Measurements from ENCODE around the gene ANKRD12.

- TF ChIP-seq POLR2AphosphoS5 (IDR thresholded peaks at IDR 0.05; ENCODE audit: borderline replicate concordance, low read depth, low read length) (no peak), EZH2 (IDR thresholded peaks at IDR 0.05) (no peak), FOXP2 (optimal IDR thresholded peaks at IDR 0.05; ENCODE audit: control extremely low read depth, extremely low read length, insufficient read depth) (no peak)
Measured at GRCh38 chr18:9105420-9105819, 31.2 kb upstream of the ANKRD12 start.
